NK-92 (cell line): ENCODE results near the gene NME1.
A peak's percentile ranks its signal among the peaks of the same experiment; 100 is the strongest.
"Not testable (repeated sequence)": the region's sequence is repeated elsewhere in the genome, so short reads cannot be mapped to it uniquely, and the experiment has no call there.

ENCODE experiments used
- DNase-seq: peaks from one replicate; lab custom pipeline; 2025; ENCODE audit not compliant: unreplicated experiment; lab: John Stamatoyannopoulos, UW

NME1 gene

DNA sequence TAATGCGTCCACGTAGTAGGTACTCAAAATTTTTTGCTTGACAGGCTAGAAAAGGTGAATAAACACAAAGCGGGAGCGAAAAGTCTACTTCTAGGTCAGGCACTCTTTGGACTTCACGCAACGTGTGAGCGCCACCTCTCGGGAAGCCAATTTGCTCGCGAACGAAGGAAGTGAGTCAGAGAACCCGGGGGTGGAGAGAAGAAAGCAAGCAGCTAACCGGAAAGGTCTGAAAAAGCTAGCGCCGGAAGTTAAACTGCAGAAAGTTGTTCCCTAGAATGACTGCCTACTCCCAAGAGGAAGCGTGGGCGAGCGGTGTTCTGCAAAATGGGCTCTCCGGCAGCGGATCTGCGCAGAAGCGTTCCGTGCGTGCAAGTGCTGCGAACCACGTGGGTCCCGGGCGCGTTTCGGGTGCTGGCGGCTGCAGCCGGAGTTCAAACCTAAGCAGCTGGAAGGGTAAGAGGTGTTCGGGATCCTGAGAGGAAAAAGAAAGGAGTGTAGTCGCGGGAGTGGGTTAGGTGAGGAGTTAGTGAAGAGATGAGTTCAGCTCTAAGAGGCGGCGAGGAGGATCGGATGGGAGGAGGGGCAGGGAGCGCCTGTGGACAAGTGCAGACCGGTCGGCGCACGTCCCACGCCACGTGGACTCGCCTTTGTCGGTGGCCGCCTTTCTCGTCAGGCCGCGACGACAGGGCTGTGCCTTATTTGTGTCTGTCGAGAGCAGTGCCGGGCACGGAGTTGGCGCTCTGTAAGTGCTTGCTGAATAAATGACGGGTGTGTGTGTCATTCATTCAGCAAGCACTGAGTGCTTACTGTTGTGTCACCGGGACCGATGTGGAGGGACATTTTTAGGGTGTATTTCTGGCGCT is at the start of gene NME1:
Gene NME1 (plus strand): TSS at position 350 of the 863 bp plus-strand sequence. CDS start 2,096 bp downstream, outside the sequence.
- peak; percentile 80 for DNase-seq

- no peak for DNase-seq
These were observed 45.6 kb upstream of the NME1 start for GRCh38 chr17:51107778-51108177.

GRCh38 chr17:51112303-51113222 is 40.8 kb upstream of the NME1 start:
- DNase-seq = not testable (repeated sequence)

GRCh38 chr17:51115179-51115578 is 38.2 kb upstream of the NME1 start:
- DNase-seq = no peak

- DNase-seq = no peak
These were observed 34.8 kb upstream of the NME1 start for GRCh38 chr17:51118330-51119195.

- DNase-seq = no peak
These were observed 33.7 kb upstream of the NME1 start for GRCh38 chr17:51119415-51120356.

DNA sequence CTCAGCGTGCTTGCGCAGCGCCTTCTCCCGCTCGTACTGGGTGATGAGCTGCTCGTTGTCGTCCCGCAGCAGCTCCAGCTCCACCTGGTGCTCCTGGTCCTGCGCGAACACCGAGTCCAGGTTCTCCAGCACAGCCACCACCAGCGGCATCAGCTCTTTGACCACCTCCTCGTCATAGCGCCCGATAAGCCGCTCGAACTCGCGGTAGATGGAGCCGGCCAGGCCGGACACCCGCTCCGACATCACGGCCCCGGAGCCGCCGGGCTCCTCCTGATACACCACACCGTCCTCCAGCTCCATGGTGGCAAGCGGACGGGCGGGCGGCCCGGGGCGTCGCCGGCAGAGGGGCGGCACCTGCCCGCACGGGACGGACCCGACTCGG is 33.0 kb upstream of the NME1 start:
- no peak for DNase-seq

GRCh38 chr17:51120739-51121619 is 32.4 kb upstream of the NME1 start, which contains the start of gene SPAG9:
TSS of gene SPAG9 (minus strand) at chr17:51120868. CDS start at chr17:51120656, 212 bp downstream.
- DNase-seq = peak; percentile 54

DNA sequence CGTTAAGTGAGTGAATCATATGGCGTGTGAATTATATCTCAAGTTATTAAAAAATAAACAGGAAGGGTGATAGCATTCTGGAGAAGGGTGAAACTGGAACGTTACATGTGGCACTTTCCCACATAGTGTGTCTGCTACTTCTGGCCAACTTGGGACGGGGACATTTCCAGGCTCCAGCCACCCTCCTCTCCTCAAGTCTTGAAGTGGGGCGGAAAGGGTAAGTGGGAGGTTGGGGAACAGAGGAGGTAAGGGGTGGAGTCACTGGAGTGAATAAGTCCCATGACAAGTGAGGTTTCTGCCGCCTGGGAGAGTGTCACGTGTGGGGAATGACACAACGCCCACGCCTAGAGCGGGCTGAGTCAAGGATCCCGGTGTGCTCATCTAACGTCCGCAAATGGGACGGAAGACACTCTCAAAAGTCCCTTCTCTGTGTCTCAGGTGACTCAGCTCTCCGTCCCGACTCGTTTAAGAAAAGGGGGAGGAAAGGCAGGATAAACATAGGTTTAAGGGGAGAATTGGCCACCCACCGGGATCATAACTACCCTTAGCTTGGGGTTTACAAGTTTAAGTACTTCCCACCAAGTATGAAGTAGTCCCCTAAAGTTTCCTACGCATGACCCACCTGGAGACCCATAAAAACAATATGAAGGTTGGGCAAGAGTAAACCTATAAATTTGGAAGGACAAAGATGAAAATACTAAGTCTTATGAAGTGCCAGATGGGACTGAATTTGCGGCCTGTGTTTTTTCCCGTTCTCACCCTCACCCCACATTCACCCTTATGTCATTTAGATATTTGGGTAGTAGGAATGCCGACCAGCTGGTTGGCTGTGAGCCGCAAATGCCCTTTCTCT is 31.5 kb upstream of the NME1 start:
- DNase-seq = no peak

- DNase-seq = not testable (repeated sequence)
These were observed 30.8 kb upstream of the NME1 start for GRCh38 chr17:51122473-51123115.

- no peak for DNase-seq
These were observed 28.5 kb upstream of the NME1 start for GRCh38 chr17:51124640-51125503.

DNA sequence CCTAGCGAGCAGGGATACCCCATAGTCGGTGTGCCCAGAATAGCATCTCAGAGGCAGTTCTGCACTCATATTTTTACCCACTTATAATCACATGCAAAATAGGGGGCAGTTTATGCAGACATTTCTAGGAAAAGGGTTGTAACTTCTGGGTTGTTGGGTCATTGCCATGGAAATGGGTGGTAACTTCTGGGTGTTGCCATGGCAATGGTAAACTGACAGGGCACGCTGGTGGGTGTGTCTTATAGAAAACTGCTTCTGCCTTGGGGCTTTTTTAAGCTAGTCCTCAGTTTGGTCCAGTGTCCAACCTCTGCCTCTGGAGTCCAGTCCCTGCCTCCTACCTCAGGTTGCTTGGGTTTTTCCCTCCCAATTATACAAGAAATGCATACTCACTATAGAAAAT is 25.3 kb upstream of the NME1 start:
- no peak for DNase-seq

DNA sequence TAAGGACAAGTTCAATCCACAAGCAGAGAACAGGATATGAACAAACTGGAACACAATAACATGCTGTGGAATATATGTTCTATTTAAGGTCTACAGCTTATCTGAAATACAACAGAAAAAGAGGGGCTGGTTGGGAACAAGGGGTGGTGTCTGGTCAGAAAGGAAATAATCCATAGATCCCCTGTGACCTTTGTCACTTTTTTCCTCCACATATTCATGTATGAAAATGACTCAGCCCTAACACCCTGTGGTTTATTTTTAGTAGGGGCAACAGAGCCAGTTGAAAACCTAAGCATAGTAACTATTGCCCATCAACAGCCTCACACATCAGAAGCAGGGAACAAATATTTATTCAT is 20.4 kb upstream of the NME1 start:
- no peak for DNase-seq

- no peak for DNase-seq
These were observed 20.0 kb upstream of the NME1 start for GRCh38 chr17:51133365-51133764.

GRCh38 chr17:51135956-51136355 is 17.4 kb upstream of the NME1 start:
- DNase-seq = no peak

DNA sequence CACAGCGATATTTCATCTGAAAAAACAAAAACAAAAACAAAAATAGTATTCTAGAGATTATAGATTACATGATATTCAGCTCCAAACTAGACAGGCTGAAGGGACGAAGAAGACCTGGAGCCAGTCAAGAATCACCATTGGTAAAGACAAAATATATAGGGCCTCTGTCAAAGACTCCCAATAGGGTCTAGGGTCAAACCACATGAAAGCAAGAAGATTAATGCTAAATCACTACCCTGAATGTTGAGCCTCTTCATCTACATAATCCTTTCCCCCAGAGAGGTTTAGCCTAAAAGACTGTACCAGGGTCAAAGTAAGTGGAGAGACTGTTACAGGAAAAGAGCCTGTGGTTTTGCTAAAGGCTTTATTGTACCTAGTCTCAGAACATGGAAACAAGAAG is 10.8 kb upstream of the NME1 start:
- DNase-seq = no peak
